ENCODE measurements around the gene PDP2. TPM values are rescaled to one million over a fixed set of nuclear protein-coding genes. Genes with fewer than 3 reads are reported as not detected.
A peak's percentile ranks its signal among the peaks of the same experiment; 100 is the strongest.

PDP2 gene
- polyA plus RNA-seq, 1 of the 3 experiments (the other 2 are of a cell fraction) = 4.7 TPM

DNA sequence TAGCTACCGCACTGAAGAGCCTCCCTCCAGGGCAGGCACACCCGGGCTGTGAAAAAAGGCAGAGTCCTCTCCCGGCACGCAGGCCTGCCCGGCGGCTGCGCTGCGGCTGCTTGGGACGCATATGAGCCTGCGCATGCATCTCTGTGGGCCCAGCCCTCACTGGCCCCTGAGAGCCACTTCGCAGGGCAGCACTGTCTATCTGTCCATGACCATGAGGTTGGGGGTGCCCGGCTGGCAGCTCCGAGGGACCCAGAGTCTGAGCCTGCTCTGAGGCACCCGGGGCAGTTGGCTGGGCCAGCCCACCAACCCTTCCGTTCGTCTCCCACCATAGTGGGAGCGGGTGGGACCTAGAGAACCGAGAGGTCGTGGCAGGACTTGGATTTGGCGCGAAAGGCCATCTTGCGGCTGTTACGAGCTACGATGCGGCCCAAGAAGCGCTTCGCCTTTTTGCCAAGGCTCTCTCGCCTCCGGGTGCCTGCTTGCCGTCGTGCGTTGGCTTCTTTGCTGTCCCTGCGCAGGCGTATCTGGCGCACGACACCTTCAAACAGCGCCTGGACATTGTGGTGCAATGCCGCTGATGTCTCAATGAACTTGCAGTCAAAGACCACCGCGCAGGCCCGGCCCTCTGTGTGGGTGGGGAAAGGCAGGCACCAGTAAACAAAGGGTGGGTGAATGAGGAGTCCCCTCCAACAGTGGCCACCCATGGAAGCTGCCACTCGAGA, 41.6 kb downstream of the PDP2 start:
- Histone ChIP-seq H3K27me3 (ENCODE audit: insufficient read depth) (no peaks in the 10 kb centered on the region), H2AFZ (ENCODE audit: low read depth) (no peak overlapping the region), H3K27ac (ENCODE audit: low read depth in 2 of 2, low read length in 1 of 2) (no peak overlapping the region), H3K9me3 (no peaks in the 10 kb centered on the region), H3K9ac (no peak overlapping the region), H3F3A (replicated peaks; ENCODE audit: insufficient read depth) (no peaks in the 10 kb centered on the region), H3K4me3 (ENCODE audit: low read depth in 2 of 2, low read length in 1 of 2) (no peak overlapping the region), H3K9me2 (no peaks in the 10 kb centered on the region), H3K4me2 (no peak overlapping the region), H3K36me3 (replicated peaks in 1 of 2; ENCODE audit: control insufficient read depth in 1 of 2, insufficient read depth in 2 of 2, low read length in 1 of 2) (no peaks in the 10 kb centered on the region), H3K4me1 (ENCODE audit: control insufficient read depth in 1 of 2, insufficient read depth in 2 of 2, low read depth in 1 of 2, low read length in 1 of 2) (no peaks in the 10 kb centered on the region; a peak in 1 of 4 replicates), H4K20me1 (ENCODE audit: insufficient read depth) (no peaks in the 10 kb centered on the region), H3K79me2 (ENCODE audit: insufficient read depth) (no peaks in the 10 kb centered on the region)
- DNase-seq = no peak
- no peak for TF ChIP-seq FOXM1 (IDR thresholded peaks at IDR 0.05; ENCODE audit: low read depth)
- TF ChIP-seq RCOR1 (IDR thresholded peaks at IDR 0.05; ENCODE audit: low read length) = no peak
- TF ChIP-seq, protein P1, sequence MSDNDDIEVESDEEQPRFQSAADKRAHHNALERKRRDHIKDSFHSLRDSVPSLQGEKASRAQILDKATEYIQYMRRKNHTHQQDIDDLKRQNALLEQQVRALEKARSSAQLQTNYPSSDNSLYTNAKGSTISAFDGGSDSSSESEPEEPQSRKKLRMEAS (IDR thresholded peaks at IDR 0.05; ENCODE audit: low read depth) = no peak
- no peak for TF ChIP-seq POLR2AphosphoS5 (IDR thresholded peaks at IDR 0.05; ENCODE audit: low read depth, low read length)
- no peak for TF ChIP-seq YY1 (IDR thresholded peaks at IDR 0.05; ENCODE audit: low read depth)
- TF ChIP-seq SMC3 (IDR thresholded peaks at IDR 0.05; ENCODE audit: low read depth, low read length) = no peak
- TF ChIP-seq, protein P2, sequence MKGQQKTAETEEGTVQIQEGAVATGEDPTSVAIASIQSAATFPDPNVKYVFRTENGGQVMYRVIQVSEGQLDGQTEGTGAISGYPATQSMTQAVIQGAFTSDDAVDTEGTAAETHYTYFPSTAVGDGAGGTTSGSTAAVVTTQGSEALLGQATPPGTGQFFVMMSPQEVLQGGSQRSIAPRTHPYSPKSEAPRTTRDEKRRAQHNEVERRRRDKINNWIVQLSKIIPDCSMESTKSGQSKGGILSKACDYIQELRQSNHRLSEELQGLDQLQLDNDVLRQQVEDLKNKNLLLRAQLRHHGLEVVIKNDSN (IDR thresholded peaks at IDR 0.05; ENCODE audit: borderline replicate concordance, low read depth) = no peak
- ChIA-PET POLR2A (no interaction called here), CTCF (interaction anchor here (1.5 to 13.6 kb wide), 3 partner anchors 21 to 32 kb away, joined by 5 to 174 read pairs (median 5); no protein-coding TSS in a partner anchor)
- WGBS (ENCODE audit: low lambda C conversion rate) = 91% methylated on average over 22 of the region's 42 CpGs

DNA sequence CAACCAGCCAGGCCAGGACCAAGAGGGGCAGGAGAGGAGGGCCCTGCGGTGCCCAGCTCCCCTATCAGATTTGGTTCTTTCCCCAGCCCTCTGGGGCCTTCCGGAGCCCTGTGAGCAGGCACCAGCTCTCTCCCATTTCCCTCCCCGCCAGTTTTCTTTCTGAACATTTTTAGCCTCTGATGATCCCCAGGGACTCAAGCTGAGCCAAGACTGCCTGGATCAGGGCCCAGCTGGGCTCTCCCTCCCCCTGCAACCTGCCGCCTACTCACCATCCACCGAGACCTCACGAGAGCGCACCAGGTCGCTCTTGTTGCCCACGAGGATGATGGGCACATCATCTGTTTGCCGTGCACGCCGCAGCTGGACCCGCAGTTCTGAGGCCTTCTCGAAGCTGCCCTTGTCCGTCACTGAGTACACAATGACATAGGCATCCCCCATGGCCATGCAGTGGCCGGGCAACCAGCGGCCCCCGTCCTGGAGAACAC, 43.0 kb downstream of the PDP2 start:
- DNase-seq = no peak
- Histone ChIP-seq H3K27me3 (ENCODE audit: insufficient read depth) (no peaks in the 10 kb centered on the region), H3F3A (replicated peaks; ENCODE audit: insufficient read depth) (peaks cover 3% of the 10 kb centered on the region), H3K9ac (no peak overlapping the region), H4K20me1 (ENCODE audit: insufficient read depth) (no peaks in the 10 kb centered on the region), H3K4me2 (no peak overlapping the region), H3K9me2 (no peaks in the 10 kb centered on the region), H3K4me1 (ENCODE audit: control insufficient read depth in 1 of 2, insufficient read depth in 2 of 2, low read depth in 1 of 2, low read length in 1 of 2) (peaks cover 2 to 11% of the 10 kb centered on the region in 2 experiments; a peak in 3 of 4 replicates), H3K36me3 (replicated peaks in 1 of 2; ENCODE audit: control insufficient read depth in 1 of 2, insufficient read depth in 2 of 2, low read length in 1 of 2) (no peaks in the 10 kb centered on the region), H2AFZ (ENCODE audit: low read depth) (no peak overlapping the region), H3K4me3 (ENCODE audit: low read depth in 2 of 2, low read length in 1 of 2) (no peak overlapping the region), H3K9me3 (no peaks in the 10 kb centered on the region), H3K27ac (ENCODE audit: low read depth in 2 of 2, low read length in 1 of 2) (no peak overlapping the region), H3K79me2 (ENCODE audit: insufficient read depth) (no peaks in the 10 kb centered on the region)
- ChIA-PET CTCF (interaction anchor here (1.3 to 13.6 kb wide), 3 partner anchors 13 to 31 kb away, joined by 5 to 174 read pairs (median 5); no protein-coding TSS in a partner anchor), POLR2A (no interaction called here)
- TF ChIP-seq NRF1 (IDR thresholded peaks at IDR 0.05; ENCODE audit: low read depth, low read length) = no peak
- TF ChIP-seq, protein P3, sequence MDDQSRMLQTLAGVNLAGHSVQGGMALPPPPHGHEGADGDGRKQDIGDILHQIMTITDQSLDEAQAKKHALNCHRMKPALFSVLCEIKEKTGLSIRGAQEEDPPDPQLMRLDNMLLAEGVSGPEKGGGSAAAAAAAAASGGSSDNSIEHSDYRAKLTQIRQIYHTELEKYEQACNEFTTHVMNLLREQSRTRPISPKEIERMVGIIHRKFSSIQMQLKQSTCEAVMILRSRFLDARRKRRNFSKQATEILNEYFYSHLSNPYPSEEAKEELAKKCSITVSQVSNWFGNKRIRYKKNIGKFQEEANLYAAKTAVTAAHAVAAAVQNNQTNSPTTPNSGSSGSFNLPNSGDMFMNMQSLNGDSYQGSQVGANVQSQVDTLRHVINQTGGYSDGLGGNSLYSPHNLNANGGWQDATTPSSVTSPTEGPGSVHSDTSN (IDR thresholded peaks at IDR 0.05) = no peak
- TF ChIP-seq CHD2 (IDR thresholded peaks at IDR 0.05; ENCODE audit: low read length, partially characterized antibody) = no peak
- TF ChIP-seq RCOR1 (IDR thresholded peaks at IDR 0.05; ENCODE audit: low read length) = no peak
- peak; percentile 37; the same call in 1 of the 2 replicates for TF ChIP-seq TCF12 (IDR thresholded peaks at IDR 0.05)
- TF ChIP-seq, protein P4, sequence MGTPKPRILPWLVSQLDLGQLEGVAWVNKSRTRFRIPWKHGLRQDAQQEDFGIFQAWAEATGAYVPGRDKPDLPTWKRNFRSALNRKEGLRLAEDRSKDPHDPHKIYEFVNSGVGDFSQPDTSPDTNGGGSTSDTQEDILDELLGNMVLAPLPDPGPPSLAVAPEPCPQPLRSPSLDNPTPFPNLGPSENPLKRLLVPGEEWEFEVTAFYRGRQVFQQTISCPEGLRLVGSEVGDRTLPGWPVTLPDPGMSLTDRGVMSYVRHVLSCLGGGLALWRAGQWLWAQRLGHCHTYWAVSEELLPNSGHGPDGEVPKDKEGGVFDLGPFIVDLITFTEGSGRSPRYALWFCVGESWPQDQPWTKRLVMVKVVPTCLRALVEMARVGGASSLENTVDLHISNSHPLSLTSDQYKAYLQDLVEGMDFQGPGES (IDR thresholded peaks at IDR 0.05; ENCODE audit: low read depth, low read length) = no peak
- peak; percentile 44 for TF ChIP-seq NFIC (IDR thresholded peaks at IDR 0.05; ENCODE audit: borderline replicate concordance)
- 76% methylated on average over 18 of the region's 18 CpGs for WGBS (ENCODE audit: low lambda C conversion rate)
